ENCODE data around the gene DYNLT1.
"Not testable (repeated sequence)": the region's sequence is repeated elsewhere in the genome, so short reads cannot be mapped to it uniquely, and the experiment has no call there.

The DYNLT1 gene

DNA sequence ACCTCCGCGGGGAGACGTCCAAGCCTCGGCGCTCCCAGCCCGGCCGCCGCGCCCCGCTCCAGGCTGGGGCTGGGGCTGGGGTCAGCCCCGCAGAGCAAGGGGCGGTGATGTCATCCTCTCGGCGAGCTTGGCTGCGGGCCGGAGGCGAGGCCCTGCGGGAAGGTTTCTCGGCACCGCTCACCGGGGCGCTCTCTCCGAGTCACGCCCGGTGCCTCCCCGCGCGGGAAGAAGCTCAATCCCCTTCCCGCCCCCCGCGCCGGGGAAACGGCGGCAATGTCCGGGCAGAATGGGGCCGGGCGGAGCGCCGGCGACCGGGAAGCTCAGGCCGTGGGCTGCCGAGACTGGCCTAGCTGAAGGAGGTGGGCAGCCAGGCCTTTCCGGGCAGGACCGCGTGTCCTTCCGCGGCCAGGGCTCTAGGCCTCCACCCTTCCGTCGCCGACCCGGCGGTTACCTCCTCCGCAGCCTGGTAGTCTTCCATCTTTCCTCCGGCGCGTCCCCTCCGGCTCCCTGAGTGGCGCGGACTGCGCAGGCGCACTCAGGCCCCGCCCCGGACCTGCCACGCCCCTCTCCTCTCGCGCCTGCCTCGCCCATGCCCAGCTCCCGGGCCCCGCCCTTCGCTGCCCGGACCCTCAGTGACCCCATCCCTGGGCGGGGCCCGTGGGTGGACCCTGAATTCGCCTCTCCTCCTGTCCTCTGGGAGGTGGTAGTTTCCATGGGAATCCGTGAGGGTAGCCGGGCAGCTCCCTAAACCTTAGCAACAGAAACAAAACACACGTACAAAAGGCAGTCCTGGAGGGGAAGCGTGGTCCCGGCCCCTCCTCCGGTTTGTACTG is at the start of gene DYNLT1:
Gene DYNLT1, minus strand, starts transcription at position 513 of the 833 bp plus-strand sequence. Its CDS starts 35 bp downstream, at position 478.
- DNase-seq: peak; percentile 92

DNA sequence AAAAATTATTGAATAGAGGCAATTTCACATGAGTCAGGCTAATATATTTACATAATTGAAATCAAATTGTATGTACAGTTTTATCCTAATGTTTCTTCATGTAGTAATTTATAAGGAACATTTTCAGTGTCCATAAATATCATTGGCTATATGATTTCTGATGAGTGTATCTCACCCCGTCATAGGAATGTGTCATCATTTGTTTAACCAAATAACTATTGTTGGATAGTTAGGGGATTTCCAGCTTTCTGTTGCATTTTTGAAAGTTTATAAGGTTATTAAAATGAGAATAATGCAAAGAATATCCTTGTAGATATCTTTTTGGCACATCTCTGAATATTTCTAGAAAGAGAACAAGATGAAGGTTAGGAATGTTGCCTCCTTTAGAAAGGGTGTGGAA is 44.3 kb upstream of the DYNLT1 start:
- DNase-seq: no peak

DNA sequence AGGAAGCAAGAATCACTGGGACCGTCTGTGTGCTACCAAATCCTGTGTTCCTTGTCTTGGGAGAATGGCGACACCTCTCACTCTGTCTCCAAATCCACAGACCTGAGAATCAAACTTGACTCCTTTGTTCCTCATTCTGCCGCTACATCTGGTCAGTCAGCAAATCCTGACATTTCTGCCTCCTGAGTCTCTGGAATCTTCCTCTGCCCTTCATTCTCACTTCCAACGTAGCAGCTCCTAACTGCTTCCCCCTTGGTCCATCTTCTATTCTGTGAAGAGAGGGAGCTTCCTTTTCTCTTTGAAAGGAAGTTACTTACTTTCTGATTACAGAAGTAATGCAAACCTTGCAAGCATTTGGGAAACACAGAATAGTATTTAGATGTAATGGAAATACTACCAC is 43.0 kb upstream of the DYNLT1 start:
- DNase-seq: no peak

GRCh38 chr6:158686791-158687381 is 42.3 kb upstream of the DYNLT1 start:
- DNase-seq: no peak

DNA sequence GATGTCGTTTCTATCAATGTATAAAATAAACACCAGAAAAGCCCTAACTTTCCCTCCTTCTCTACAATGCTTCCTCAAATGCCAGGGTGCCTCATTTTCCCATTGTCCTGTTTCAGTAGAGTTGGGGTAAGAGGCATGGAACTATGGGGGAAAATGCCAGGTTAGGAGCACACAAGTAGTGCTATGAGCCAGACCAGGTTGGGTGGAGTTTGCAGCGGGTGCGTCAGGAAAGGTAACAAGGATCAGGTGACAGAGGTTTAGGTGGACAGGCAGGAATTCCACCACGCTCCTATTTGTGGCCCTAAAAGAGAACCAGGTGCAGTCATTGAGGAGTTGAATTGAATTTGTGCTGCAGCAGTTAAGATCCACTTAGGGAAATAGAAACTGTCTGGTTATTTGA is 41.8 kb upstream of the DYNLT1 start:
- peak; percentile 27 for DNase-seq

DNA sequence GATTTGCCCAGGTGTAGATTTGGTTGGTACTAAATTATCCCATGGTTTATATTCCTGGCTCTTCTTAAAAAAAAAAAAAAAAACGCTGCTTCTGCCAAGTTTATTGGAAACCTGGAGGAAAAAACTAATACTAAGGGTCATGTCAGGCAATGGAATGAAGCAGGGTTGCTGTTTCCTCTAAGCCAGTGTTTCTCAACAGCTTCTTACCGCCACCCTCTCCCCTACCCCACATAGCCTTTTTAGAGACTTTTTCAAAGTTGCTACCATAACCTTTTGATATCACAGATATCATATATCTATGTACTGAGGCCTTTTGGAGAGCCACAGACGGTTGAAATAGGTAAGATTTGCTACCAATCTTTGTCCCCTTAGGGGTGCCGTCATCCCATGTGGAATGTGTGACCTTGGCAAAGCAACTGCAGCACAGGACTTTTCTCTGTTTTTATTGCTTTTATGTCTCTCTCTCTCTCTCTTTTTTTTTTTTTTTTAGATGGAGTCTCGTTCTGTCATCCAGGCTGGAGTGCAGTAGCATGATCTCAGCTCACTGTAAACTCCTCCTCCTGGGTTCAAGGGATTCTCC is 40.3 kb upstream of the DYNLT1 start:
- DNase-seq: no peak

DNA sequence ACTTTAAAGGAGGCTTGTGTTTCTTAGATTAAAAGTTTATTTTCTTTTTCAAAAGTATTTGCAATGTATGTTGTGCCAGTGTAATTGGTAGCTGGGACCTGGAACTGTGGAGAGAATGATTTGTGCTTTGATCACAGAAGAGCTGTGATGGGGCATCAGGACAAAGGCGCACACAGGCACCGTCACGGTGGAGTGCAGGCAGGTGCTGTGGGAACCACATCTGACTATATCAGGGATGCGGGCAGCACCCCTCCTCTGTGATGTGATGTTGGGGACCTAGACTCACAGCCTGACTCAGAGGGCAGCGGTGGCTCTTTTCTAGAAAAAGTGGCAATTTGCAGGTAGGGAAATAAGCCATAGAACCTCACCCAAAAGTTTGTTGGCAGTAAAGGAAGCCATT is 39.8 kb upstream of the DYNLT1 start:
- DNase-seq: no peak

- no peak for DNase-seq
Measured at GRCh38 chr6:158680481-158680880, 35.9 kb upstream of the DYNLT1 start.

- no peak for DNase-seq
Measured at GRCh38 chr6:158680015-158680414, 35.5 kb upstream of the DYNLT1 start.

- DNase-seq: no peak
Measured at GRCh38 chr6:158677906-158678578, 33.5 kb upstream of the DYNLT1 start.

GRCh38 chr6:158677094-158677493 is 32.6 kb upstream of the DYNLT1 start:
- not testable (repeated sequence) for DNase-seq

DNA sequence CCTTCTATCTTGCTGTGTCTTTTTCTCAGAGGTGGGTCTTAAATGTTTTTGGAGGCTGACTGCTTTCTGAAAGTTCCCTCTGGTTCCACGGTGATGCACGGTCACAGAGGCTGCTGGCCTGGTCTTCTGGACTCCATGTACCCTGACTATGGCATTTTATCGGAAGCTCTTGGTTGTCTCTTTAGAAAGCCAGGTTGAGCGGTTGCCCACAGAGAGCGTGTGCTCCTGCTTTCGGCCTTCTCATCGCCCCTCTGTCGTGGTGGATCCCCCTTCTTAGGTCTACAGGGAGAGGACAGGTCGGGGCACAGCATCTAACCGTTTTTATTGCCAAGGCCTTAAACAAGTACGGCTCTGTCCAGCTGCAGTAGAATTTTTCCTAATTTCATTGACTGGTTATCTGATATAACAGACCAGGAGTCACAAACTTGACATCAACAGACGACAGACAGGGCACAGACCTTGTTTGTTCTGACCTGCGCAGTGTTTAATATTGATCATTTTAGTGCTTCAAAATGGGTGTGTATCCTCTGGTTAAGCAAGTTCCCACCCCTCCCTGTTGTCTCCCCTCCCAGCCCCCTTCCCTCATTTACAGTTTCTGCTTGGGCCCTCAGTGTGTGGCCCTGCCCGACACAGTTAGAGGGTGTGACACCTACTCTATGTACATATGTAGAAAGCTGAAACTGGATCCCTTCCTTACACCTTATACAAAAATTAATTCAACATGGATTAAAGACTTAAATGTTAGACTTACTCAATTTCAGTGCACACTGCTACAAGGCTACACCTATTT is 30.0 kb upstream of the DYNLT1 start:
- no peak for DNase-seq

GRCh38 chr6:158672726-158673125 is 28.2 kb upstream of the DYNLT1 start:
- DNase-seq: no peak

- DNase-seq: not testable (repeated sequence)
Measured at GRCh38 chr6:158672119-158672518, 27.6 kb upstream of the DYNLT1 start.

DNA sequence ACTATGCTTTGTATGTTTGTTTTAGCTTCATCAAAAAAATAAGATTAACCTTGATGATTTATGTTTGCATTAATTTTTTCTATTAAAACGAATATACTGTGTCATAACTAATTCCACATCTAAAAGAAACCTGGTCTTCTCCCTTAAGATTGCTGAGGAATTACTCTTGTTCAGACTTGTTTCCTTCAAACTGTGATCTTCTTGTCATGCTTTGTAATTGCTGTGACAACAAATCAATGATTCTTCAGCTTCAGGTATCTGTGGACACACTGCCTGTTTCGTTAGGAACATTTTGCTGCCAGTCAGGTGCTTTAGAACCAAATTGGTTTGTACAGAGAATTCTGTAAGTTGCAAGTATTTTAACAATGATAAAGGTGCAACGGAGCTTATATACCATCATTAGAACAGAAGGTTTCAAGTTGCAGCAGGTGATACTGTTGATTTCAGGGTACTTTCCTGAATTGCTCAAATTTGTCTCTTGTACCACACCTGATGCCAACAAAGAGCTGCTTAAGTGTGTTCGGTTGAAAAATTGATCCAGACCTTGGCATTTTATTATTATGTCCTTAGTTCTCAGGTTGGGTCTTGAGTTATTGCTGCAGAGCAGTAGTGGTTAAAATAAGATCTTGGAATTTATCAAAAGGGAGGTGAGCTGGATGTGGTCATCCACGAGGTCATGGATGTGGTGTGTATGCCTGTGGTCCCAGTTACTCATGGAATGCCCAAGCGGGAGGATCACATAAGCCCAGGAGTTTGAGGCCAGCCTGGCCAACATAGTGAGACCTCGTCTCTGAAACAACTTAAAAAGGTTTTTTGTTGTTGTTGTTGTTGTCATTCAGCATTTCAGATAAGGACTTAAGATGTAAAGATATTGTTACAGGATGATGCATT is 24.8 kb upstream of the DYNLT1 start:
- no peak for DNase-seq

GRCh38 chr6:158668707-158669103 is 24.2 kb upstream of the DYNLT1 start:
- DNase-seq: no peak

DNA sequence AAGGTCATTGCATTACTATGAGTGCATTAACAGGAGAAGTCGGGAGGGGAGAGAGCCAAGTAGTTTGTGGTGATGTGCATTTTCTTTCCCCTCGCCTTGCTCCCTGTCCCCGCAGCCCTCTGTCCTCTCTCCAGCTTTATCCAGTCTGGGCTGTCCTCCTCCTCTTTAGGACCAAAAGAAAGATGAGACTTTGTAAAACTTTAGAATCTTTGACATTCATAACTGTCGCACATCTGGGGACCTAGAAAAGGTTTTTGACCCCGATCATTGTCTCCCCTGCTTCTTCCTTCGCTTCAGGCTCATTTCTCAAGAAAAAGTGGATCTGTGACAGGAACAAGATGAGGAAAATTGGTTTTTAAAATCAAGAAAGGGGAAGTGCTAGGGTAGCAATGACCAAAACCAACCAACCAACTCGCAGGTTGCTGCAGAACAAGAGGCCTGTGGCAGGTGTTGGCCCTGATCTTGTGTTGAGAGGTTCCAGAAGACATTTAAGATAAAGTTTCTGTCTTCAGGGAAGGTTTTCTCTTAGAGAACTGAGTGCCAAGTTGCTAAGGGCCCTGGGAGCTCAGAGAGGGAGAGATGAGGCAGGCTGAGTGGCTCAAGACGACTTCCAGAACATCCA is 22.9 kb upstream of the DYNLT1 start:
- DNase-seq: no peak

GRCh38 chr6:158666628-158667359 is 22.3 kb upstream of the DYNLT1 start:
- peak; percentile 80 for DNase-seq

DNA sequence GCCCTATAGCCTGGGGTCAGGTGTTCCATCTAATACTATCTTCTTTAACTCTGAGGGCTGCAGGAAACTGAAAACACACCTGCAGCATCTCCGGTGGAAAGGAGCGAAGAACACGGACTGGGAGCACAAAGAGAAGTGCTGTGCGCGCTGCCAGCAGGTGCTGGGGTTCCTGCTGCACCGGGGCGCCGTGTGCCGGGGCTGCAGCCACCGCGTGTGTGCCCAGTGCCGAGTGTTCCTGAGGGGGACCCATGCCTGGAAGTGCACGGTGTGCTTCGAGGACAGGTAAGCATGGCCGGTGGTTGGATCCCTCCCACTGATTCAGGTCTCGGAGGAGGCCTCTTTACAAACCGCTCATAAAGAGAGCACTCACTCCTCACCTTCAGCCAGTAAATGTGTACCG is 20.8 kb upstream of the DYNLT1 start:
- DNase-seq: no peak

DNA sequence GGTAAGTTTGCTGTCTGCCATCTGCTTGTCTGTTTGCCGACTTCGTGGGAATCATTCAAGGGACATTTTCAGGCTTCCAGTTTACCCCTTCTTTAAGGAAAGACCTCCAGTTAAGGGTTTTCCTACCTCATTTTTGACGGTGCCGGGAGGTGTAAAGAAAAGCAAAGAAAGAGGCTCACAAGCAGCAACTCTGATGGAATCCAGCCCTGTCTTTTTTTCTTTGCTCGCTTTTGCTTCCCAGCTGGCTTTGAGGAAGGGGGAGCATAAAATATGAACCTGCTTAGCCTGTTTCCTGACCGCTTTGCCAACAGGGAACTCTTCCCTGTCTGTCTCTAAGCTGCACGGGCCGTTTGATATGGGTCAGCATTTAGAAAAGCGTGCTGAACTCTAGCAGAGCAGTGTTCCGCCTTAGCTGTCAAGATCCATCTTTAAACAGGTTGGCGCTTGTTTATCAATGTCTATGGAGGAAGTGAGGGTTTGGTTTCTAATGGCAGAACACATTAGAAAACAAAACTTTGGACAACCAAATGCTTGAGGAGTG is 19.2 kb upstream of the DYNLT1 start:
- DNase-seq: peak; percentile 59

Measured in NCI-H2029 (cell line).